22Rv1 (cell line): Measurements from ENCODE around the gene TMEM38B.

Source experiments
- CTCF ChIP-seq: fragments of 450-650 bp; IDR thresholded peaks from 2 replicates; pipeline ENCODE4 v1.5.1; 2017; ENCODE audit warnings: mild to moderate bottlenecking
- ZFX ChIP-seq: fragments of 450-650 bp; IDR thresholded peaks from 2 replicates; pipeline ENCODE4 v1.6.1; 2017; ENCODE audit warnings: antibody characterized with exemption, borderline replicate concordance

DNA sequence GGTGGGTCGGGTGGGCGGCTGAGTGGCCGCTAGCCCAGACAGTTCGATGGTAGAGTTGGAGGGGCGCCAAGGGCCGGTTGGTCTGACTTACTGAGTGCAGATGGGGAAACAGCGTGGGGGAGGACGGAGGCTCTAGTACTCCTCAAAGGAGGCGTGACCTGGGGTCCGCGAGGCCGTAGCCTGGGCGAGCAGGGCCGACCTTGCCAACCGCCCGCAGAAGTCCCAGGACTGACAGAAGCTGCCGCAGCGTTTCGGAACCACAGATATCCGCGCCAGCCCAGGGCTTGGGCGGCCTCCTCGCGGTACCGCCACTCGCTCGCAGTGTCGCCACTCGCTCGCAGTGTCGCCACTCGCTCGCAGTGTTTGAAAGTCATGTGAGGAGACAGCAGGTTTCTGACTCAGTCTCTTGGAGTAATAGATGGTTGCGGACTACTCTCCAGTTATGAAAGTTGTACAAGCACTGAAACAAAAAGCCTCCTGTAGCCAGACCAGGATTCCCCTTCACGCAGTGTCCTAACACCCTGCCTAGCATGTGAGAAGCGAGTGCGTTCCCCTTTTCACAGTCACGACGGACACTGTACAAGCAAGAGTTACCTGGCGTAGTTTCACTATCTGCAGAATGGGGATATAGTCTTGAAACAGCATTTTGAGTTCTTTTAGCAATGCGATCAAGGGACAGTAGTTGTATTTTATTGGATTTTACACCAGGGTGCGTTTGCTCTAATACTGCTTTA lies 674 bp downstream of the TMEM38B start:
- TF ChIP-seq CTCF (no peak), ZFX (no peak)
